ENCODE data around the gene FLOT1.
A peak's percentile ranks its signal among the peaks of the same experiment; 100 is the strongest.

Gene FLOT1

DNA sequence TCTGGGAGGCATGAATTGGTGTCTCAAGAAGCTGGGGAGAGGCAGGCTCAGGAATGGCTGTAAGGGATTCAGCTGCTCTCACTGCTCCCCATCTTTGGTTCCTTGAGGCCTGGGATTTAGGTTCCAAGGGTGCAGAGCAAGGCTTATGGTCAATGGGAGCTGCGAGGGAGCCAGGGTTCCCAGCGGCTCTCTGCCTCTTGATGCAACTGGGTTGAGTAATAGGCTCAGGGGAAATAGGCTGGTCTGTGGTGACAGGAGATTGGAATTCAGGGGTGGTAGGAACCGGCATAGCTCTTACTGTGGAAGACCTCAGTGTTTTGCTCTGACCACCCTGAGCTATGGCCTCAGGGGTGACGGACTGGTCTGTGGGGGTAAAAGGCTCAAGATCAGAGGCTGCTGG is 38.7 kb downstream of the FLOT1 start:
- no peak overlapping the region for H4K12ac ChIP-seq (ENCODE audit: low read depth, low read length)
- H3K9me3 ChIP-seq (ENCODE audit: insufficient read depth, low read depth, low read length), result no peaks in the 10 kb centered on the region

DNA sequence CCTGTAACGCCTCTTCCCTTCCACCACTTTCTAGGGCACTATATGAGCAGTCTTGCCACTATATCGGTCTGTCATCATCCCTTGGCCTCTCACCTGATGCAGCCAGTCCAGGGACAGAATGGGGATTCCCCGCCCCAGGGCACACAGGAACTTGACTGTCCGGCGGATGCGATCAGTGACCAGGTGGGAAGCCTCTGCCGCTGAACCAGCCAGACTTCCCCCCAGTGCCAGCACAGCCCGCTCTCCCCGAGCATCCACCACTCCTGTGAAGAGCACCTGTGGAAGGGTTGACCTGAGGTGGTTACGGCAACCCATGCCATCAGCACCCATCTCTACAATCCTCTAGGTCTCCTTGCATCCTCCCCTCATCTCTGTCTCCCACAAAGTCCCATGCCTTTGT is 39.5 kb downstream of the FLOT1 start:
- no peak overlapping the region for H4K91ac ChIP-seq (ENCODE audit: low read depth, low read length)
- H3K4me3 ChIP-seq (ENCODE audit: low read depth, low read length), result no peak overlapping the region
- no peak overlapping the region for H4K12ac ChIP-seq (ENCODE audit: low read depth, low read length)
- H3K9me3 ChIP-seq (ENCODE audit: insufficient read depth, low read depth, low read length), result no peaks in the 10 kb centered on the region
- no peak overlapping the region for H4K8ac ChIP-seq (ENCODE audit: low read depth, low read length)
- no peak overlapping the region for H3K4me2 ChIP-seq (ENCODE audit: low read length)
- H3K79me1 ChIP-seq (ENCODE audit: low read length), result no peaks in the 10 kb centered on the region
- no peaks in the 10 kb centered on the region for H3K79me2 ChIP-seq (ENCODE audit: control insufficient read depth, insufficient read depth, low read length, poor library complexity)
- H2BK120ac ChIP-seq (ENCODE audit: insufficient read depth, low read length, poor library complexity), result no peak overlapping the region
- no peak overlapping the region for H2AFZ ChIP-seq (ENCODE audit: insufficient read depth, low read length, poor library complexity)
- no peak overlapping the region for H3K4ac ChIP-seq (ENCODE audit: low read depth, low read length)
- H3K27ac ChIP-seq (ENCODE audit: low read depth, low read length), result no peak overlapping the region
- H3K36me3 ChIP-seq (ENCODE audit: control insufficient read depth in 1 of 2, insufficient read depth in 2 of 2, low read length in 2 of 2), result peaks cover 32 to 39% of the 10 kb centered on the region in 2 experiments
- no peak overlapping the region for H3K23ac ChIP-seq (ENCODE audit: low read length)
- no peak overlapping the region for H3K18ac ChIP-seq (ENCODE audit: low read length)
- no CpG with 5 or more reads among the region's 10 CpGs for WGBS (ENCODE audit: extremely low coverage, insufficient coverage, insufficient read length)
- no peak overlapping the region for H2BK5ac ChIP-seq (ENCODE audit: low read depth, low read length, poor library complexity)
- no peaks in the 10 kb centered on the region for H3K27me3 ChIP-seq (ENCODE audit: insufficient read depth, low read length)
- no peak overlapping the region for H2AK5ac ChIP-seq (ENCODE audit: low read length)
- H3K4me1 ChIP-seq (ENCODE audit: control insufficient read depth in 1 of 2, insufficient read depth in 2 of 2, low read length in 2 of 2), result peaks cover 7 to 18% of the 10 kb centered on the region in 2 experiments
- peak; percentile 43 to 51 for DNase-seq
- H3K9ac ChIP-seq (ENCODE audit: low read length), result no peak overlapping the region
- H3K14ac ChIP-seq (ENCODE audit: low read length), result no peak overlapping the region
- no peak overlapping the region for H2BK12ac ChIP-seq (ENCODE audit: low read length)

More for the DNA sequence above, 38.7 kb downstream of the FLOT1 start:
- H3K4ac ChIP-seq (ENCODE audit: low read depth, low read length), result no peak overlapping the region
- H2BK120ac ChIP-seq (ENCODE audit: insufficient read depth, low read length, poor library complexity), result no peak overlapping the region
- H4K91ac ChIP-seq (ENCODE audit: low read depth, low read length), result no peak overlapping the region
- H3K27ac ChIP-seq (ENCODE audit: low read depth, low read length), result no peak overlapping the region
- H3K4me3 ChIP-seq (ENCODE audit: low read depth, low read length), result peak overlapping the region; percentile 6
- no peak overlapping the region for H3K23ac ChIP-seq (ENCODE audit: low read length)
- H3K18ac ChIP-seq (ENCODE audit: low read length), result no peak overlapping the region
- no peaks in the 10 kb centered on the region for H3K27me3 ChIP-seq (ENCODE audit: insufficient read depth, low read length)
- H3K4me1 ChIP-seq (ENCODE audit: control insufficient read depth in 1 of 2, insufficient read depth in 2 of 2, low read length in 2 of 2), result peaks cover 7 to 18% of the 10 kb centered on the region in 2 experiments
- no peak overlapping the region for H3K4me2 ChIP-seq (ENCODE audit: low read length)
- no peak for DNase-seq
- WGBS (ENCODE audit: extremely low coverage, insufficient coverage, insufficient read length), result no CpG with 5 or more reads among the region's 4 CpGs
- H3K14ac ChIP-seq (ENCODE audit: low read length), result no peak overlapping the region
- no peak overlapping the region for H2AFZ ChIP-seq (ENCODE audit: insufficient read depth, low read length, poor library complexity)
- no peak overlapping the region for H2BK5ac ChIP-seq (ENCODE audit: low read depth, low read length, poor library complexity)
- no peak overlapping the region for H3K9ac ChIP-seq (ENCODE audit: low read length)
- H3K36me3 ChIP-seq (ENCODE audit: control insufficient read depth in 1 of 2, insufficient read depth in 2 of 2, low read length in 2 of 2), result peaks cover 33 to 41% of the 10 kb centered on the region in 2 experiments
- no peaks in the 10 kb centered on the region for H3K79me1 ChIP-seq (ENCODE audit: low read length)
- H2AK5ac ChIP-seq (ENCODE audit: low read length), result no peak overlapping the region
- no peaks in the 10 kb centered on the region for H3K79me2 ChIP-seq (ENCODE audit: control insufficient read depth, insufficient read depth, low read length, poor library complexity)
- no peak overlapping the region for H2BK12ac ChIP-seq (ENCODE audit: low read length)
- no peak overlapping the region for H4K8ac ChIP-seq (ENCODE audit: low read depth, low read length)

DNA sequence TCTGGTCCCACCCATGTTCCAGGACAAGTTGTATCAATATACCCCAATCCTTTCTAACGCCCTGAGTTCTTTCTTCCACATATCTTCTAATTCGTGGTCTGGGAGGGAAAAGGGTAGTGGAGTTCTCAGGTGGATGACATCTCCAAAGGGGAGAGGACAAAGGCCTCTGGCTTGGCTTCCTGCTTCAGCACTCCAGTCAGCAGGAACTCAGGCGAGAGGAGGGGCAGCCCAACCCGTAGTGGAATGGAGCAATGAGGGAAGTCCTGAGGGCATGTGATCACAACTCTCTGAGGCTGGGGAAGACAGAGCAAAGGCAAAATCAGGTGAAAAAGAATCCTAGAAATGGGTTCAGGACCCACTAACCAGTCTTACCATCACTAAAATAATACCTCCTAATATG is 42.1 kb downstream of the FLOT1 start:
- Histone ChIP-seq H3K14ac (ENCODE audit: low read length) (no peak overlapping the region), H3K36me3 (ENCODE audit: control insufficient read depth in 1 of 2, insufficient read depth in 2 of 2, low read length in 2 of 2) (peaks cover 20 to 27% of the 10 kb centered on the region in 2 experiments), H3K9me3 (ENCODE audit: insufficient read depth, low read depth, low read length) (no peaks in the 10 kb centered on the region), H3K18ac (ENCODE audit: low read length) (no peak overlapping the region), H2AK5ac (ENCODE audit: low read length) (no peak overlapping the region), H3K4me1 (ENCODE audit: control insufficient read depth in 1 of 2, insufficient read depth in 2 of 2, low read length in 2 of 2) (peaks cover 10 to 18% of the 10 kb centered on the region in 2 experiments), H2BK12ac (ENCODE audit: low read length) (no peak overlapping the region), H3K79me2 (ENCODE audit: control insufficient read depth, insufficient read depth, low read length, poor library complexity) (no peaks in the 10 kb centered on the region), H2AFZ (ENCODE audit: insufficient read depth, low read length, poor library complexity) (no peak overlapping the region), H3K4me3 (ENCODE audit: low read depth, low read length) (no peak overlapping the region), H3K23ac (ENCODE audit: low read length) (no peak overlapping the region), H4K8ac (ENCODE audit: low read depth, low read length) (no peak overlapping the region), H2BK5ac (ENCODE audit: low read depth, low read length, poor library complexity) (no peak overlapping the region), H3K27me3 (ENCODE audit: insufficient read depth, low read length) (no peaks in the 10 kb centered on the region), H3K27ac (ENCODE audit: low read depth, low read length) (no peak overlapping the region), H3K4me2 (ENCODE audit: low read length) (no peak overlapping the region), H3K9ac (ENCODE audit: low read length) (no peak overlapping the region), H3K4ac (ENCODE audit: low read depth, low read length) (no peak overlapping the region), H2BK120ac (ENCODE audit: insufficient read depth, low read length, poor library complexity) (no peak overlapping the region), H4K12ac (ENCODE audit: low read depth, low read length) (no peak overlapping the region), H4K91ac (ENCODE audit: low read depth, low read length) (no peak overlapping the region), H3K79me1 (ENCODE audit: low read length) (no peaks in the 10 kb centered on the region)
- WGBS (ENCODE audit: extremely low coverage, insufficient coverage, insufficient read length), result no CpG with 5 or more reads among the region's 4 CpGs
- DNase-seq, result peak; percentile 78 to 85

DNA sequence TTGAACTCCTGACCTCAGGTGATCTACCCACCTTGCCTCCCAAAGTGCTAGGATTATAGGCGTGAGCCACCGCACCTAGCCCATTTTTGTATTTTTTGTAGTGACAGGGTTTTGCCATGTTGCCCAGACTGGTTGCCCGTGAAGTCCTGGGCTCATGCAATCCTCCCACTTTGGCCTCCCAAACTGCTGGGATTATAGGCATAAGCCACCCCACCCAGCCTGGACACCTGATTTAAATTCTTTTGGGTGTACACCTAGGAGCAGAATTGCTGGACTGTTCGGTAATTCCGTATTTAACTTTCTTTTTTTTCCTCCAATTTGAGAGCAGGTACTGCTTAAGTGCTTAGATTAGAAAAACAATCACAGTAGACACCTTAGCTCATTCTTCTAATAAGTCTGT is 46.1 kb downstream of the FLOT1 start:
- no CpG with 5 or more reads among the region's 5 CpGs for WGBS (ENCODE audit: extremely low coverage, insufficient coverage, insufficient read length)
- no peak overlapping the region for H4K12ac ChIP-seq (ENCODE audit: low read depth, low read length)
- H3K9me3 ChIP-seq (ENCODE audit: insufficient read depth, low read depth, low read length), result no peaks in the 10 kb centered on the region
- no peak overlapping the region for H3K9ac ChIP-seq (ENCODE audit: low read length)
- H4K91ac ChIP-seq (ENCODE audit: low read depth, low read length), result no peak overlapping the region
- H3K4me1 ChIP-seq (ENCODE audit: control insufficient read depth in 1 of 2, insufficient read depth in 2 of 2, low read length in 2 of 2), result peaks cover 5 to 8% of the 10 kb centered on the region in 2 experiments
- no peak overlapping the region for H2BK5ac ChIP-seq (ENCODE audit: low read depth, low read length, poor library complexity)
- H3K27ac ChIP-seq (ENCODE audit: low read depth, low read length), result no peak overlapping the region
- no peak overlapping the region for H3K4ac ChIP-seq (ENCODE audit: low read depth, low read length)
- no peak overlapping the region for H2AK5ac ChIP-seq (ENCODE audit: low read length)
- no peak overlapping the region for H2BK120ac ChIP-seq (ENCODE audit: insufficient read depth, low read length, poor library complexity)
- H3K14ac ChIP-seq (ENCODE audit: low read length), result no peak overlapping the region
- DNase-seq, result no peak
- H3K23ac ChIP-seq (ENCODE audit: low read length), result no peak overlapping the region
- no peak overlapping the region for H3K4me2 ChIP-seq (ENCODE audit: low read length)
- H2BK12ac ChIP-seq (ENCODE audit: low read length), result no peak overlapping the region
- no peak overlapping the region for H4K8ac ChIP-seq (ENCODE audit: low read depth, low read length)
- H3K79me2 ChIP-seq (ENCODE audit: control insufficient read depth, insufficient read depth, low read length, poor library complexity), result no peaks in the 10 kb centered on the region
- no peak overlapping the region for H3K4me3 ChIP-seq (ENCODE audit: low read depth, low read length)
- H3K36me3 ChIP-seq (ENCODE audit: control insufficient read depth in 1 of 2, insufficient read depth in 2 of 2, low read length in 2 of 2), result peaks cover 0 to 2% of the 10 kb centered on the region in 2 experiments
- no peaks in the 10 kb centered on the region for H3K79me1 ChIP-seq (ENCODE audit: low read length)
- no peaks in the 10 kb centered on the region for H3K27me3 ChIP-seq (ENCODE audit: insufficient read depth, low read length)
- no peak overlapping the region for H3K18ac ChIP-seq (ENCODE audit: low read length)
- H2AFZ ChIP-seq (ENCODE audit: insufficient read depth, low read length, poor library complexity), result no peak overlapping the region

Measured in trophoblast cell (in vitro differentiated cells and primary cell).